ENCODE measurements around the gene STAG1. TPM values are rescaled to one million over a fixed set of nuclear protein-coding genes. Genes with fewer than 3 reads are reported as not detected.

Gene STAG1
- total and polyA plus RNA-seq, 4 donors, result 4.6 to 28.0 (median 16.6) TPM

GRCh38 chr3:136577791-136578190, 174.4 kb downstream of the STAG1 start:
- no peak for TF ChIP-seq MAX (IDR thresholded peaks at IDR 0.05)
- no peak for TF ChIP-seq EGR1 (IDR thresholded peaks at IDR 0.05; ENCODE audit: low read depth in 2 of 2)
- TF ChIP-seq JUND (IDR thresholded peaks at IDR 0.05), result no peak
- TF ChIP-seq CTCF (IDR thresholded peaks at IDR 0.05; ENCODE audit: low read depth, low read length, missing input control), result no peak
- TF ChIP-seq, protein P1, sequence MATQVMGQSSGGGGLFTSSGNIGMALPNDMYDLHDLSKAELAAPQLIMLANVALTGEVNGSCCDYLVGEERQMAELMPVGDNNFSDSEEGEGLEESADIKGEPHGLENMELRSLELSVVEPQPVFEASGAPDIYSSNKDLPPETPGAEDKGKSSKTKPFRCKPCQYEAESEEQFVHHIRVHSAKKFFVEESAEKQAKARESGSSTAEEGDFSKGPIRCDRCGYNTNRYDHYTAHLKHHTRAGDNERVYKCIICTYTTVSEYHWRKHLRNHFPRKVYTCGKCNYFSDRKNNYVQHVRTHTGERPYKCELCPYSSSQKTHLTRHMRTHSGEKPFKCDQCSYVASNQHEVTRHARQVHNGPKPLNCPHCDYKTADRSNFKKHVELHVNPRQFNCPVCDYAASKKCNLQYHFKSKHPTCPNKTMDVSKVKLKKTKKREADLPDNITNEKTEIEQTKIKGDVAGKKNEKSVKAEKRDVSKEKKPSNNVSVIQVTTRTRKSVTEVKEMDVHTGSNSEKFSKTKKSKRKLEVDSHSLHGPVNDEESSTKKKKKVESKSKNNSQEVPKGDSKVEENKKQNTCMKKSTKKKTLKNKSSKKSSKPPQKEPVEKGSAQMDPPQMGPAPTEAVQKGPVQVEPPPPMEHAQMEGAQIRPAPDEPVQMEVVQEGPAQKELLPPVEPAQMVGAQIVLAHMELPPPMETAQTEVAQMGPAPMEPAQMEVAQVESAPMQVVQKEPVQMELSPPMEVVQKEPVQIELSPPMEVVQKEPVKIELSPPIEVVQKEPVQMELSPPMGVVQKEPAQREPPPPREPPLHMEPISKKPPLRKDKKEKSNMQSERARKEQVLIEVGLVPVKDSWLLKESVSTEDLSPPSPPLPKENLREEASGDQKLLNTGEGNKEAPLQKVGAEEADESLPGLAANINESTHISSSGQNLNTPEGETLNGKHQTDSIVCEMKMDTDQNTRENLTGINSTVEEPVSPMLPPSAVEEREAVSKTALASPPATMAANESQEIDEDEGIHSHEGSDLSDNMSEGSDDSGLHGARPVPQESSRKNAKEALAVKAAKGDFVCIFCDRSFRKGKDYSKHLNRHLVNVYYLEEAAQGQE (IDR thresholded peaks at IDR 0.05), result no peak
- no peak for TF ChIP-seq GABPA (IDR thresholded peaks at IDR 0.05 in 1 of 2, conservative IDR thresholded peaks at IDR 0.05 in 1 of 2)
- TF ChIP-seq, protein P2, sequence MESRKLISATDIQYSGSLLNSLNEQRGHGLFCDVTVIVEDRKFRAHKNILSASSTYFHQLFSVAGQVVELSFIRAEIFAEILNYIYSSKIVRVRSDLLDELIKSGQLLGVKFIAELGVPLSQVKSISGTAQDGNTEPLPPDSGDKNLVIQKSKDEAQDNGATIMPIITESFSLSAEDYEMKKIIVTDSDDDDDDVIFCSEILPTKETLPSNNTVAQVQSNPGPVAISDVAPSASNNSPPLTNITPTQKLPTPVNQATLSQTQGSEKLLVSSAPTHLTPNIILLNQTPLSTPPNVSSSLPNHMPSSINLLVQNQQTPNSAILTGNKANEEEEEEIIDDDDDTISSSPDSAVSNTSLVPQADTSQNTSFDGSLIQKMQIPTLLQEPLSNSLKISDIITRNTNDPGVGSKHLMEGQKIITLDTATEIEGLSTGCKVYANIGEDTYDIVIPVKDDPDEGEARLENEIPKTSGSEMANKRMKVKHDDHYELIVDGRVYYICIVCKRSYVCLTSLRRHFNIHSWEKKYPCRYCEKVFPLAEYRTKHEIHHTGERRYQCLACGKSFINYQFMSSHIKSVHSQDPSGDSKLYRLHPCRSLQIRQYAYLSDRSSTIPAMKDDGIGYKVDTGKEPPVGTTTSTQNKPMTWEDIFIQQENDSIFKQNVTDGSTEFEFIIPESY (IDR thresholded peaks at IDR 0.05), result no peak
- TF ChIP-seq FOXA1 (IDR thresholded peaks at IDR 0.05), result no peak
- TF ChIP-seq NR2F2 (IDR thresholded peaks at IDR 0.05), result no peak
- no peak for TF ChIP-seq ATF3 (IDR thresholded peaks at IDR 0.05)
- no peak overlapping the region for H3K9ac ChIP-seq (ENCODE audit: low read depth in 1 of 2, low read length in 2 of 2)
- peaks cover 0 to 2% (median 0%) of the 10 kb centered on the region in 4 donors for H3K36me3 ChIP-seq (ENCODE audit: control insufficient read depth in 4 of 4, insufficient read depth in 3 of 4, low read depth in 1 of 4, low read length in 3 of 4)
- no peak overlapping the region for H3K4me3 ChIP-seq (ENCODE audit: low read depth in 1 of 3, low read length in 3 of 3)
- peaks cover 0 to 1% (median 0%) of the 10 kb centered on the region in 4 donors for H3K4me1 ChIP-seq (ENCODE audit: control insufficient read depth in 4 of 4, insufficient read depth in 4 of 4, low read length in 3 of 4)
- no peaks in the 10 kb centered on the region for H3K9me3 ChIP-seq (ENCODE audit: control insufficient read depth in 4 of 4, low read length in 3 of 4)
- H3K27me3 ChIP-seq (ENCODE audit: control insufficient read depth in 4 of 4, insufficient read depth in 4 of 4, low read length in 3 of 4), result no peaks in the 10 kb centered on the region
- H3K27ac ChIP-seq (ENCODE audit: low read depth in 1 of 2, low read length in 2 of 2), result no peak overlapping the region
- no peak for DNase-seq (ENCODE audit: low spot score)
- WGBS, result over 99% methylated on average over 3 of the region's 3 CpGs

DNA sequence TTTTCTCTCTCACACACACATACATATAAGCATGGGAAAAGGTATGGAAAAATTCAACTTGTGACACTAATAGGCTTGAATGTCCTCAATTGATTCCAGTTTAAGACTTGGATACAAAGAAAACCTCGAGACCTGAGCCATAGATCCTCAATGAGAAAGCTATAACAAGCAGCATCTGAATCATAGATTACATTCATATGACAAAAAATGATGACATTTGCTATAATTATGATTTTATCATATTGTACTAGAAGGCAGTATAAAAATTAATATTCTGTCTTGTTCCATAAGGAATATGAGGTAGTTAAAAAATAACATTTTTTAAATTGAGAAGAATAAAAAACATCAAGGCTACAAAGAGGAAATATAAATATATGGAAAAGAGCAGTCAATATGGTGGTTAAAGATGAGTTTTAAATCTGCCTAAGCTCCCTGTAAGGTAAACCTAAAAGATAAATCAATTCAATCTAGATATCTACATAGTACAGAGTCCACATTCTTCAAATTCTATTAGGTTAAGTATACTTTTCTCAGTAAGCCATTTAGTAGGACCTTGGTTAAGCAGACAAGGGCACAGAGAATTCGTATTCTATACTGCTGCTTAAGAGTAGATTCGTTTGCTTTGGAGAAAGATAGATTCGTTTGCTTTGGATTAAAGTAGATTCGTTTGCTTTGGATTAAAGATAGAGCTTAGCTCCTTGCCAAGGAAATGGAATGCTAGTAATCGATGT, 175.7 kb downstream of the STAG1 start:
- H3K4me3 ChIP-seq (ENCODE audit: low read depth in 1 of 3, low read length in 3 of 3), result no peak overlapping the region
- H3K4me1 ChIP-seq (ENCODE audit: control insufficient read depth in 4 of 4, insufficient read depth in 4 of 4, low read length in 3 of 4), result peaks cover 0 to 1% (median 0%) of the 10 kb centered on the region in 4 donors
- no peaks in the 10 kb centered on the region for H3K9me3 ChIP-seq (ENCODE audit: control insufficient read depth in 4 of 4, low read length in 3 of 4)
- TF ChIP-seq HNF4A (conservative IDR thresholded peaks at IDR 0.05) (peak in 1 of 2 donors; percentile 6), GABPA (IDR thresholded peaks at IDR 0.05 in 1 of 2, conservative IDR thresholded peaks at IDR 0.05 in 1 of 2) (no peak)
- DNase-seq (ENCODE audit: low spot score), result no peak
- peaks cover 0 to 2% (median 0%) of the 10 kb centered on the region in 4 donors for H3K36me3 ChIP-seq (ENCODE audit: control insufficient read depth in 4 of 4, insufficient read depth in 3 of 4, low read depth in 1 of 4, low read length in 3 of 4)
- H3K27ac ChIP-seq (ENCODE audit: low read depth in 1 of 2, low read length in 2 of 2), result no peak overlapping the region
- no peaks in the 10 kb centered on the region for H3K27me3 ChIP-seq (ENCODE audit: control insufficient read depth in 4 of 4, insufficient read depth in 4 of 4, low read length in 3 of 4)
- 52% methylated on average over 6 of the region's 6 CpGs for WGBS
- H3K9ac ChIP-seq (ENCODE audit: low read depth in 1 of 2, low read length in 2 of 2), result no peak overlapping the region
